K562 (cell line): ENCODE data around the gene GHRL. TPM values are rescaled to one million over a fixed set of nuclear protein-coding genes. Genes with fewer than 3 reads are reported as not detected.

ENCODE experiments used
- ASH1L ChIP-seq: fragments of 450-650 bp; IDR thresholded peaks from 2 replicates; pipeline ENCODE4 v1.6.1; 2018; ENCODE audit warnings: borderline replicate concordance, mild to moderate bottlenecking, low read depth; ENCODE audit not compliant: partially characterized antibody
- BRF1 ChIP-seq: IDR thresholded peaks from 3 replicates; pipeline ENCODE4 v1.6.1; 2011; ENCODE audit warnings: borderline replicate concordance, mild to moderate bottlenecking; ENCODE audit not compliant: insufficient read length; ENCODE audit errors: extremely low read depth
- CBX1 ChIP-seq: sonication (generic); IDR thresholded peaks from 2 replicates; pipeline ENCODE4 v1.6.1; 2016; ENCODE audit warnings: antibody characterized with exemption, low read depth, mild to moderate bottlenecking
- CGGBP1 ChIP-seq: fragments of 250-450 bp; sonication (Bioruptor Pico); IDR thresholded peaks from 2 replicates; pipeline ENCODE4 v1.9.0; 2021; ENCODE audit warnings: mild to moderate bottlenecking
- CREB1 ChIP-seq, 2 experiments: sonication (generic) in 1 of 2; formaldehyde crosslinking in 1 of 2; IDR thresholded peaks; 2 replicates each; pipeline versions ENCODE4 v1.6.1 to v1.8.0; 2012 to 2022; ENCODE audit warnings: inconsistent platforms in 1 of 2, mild to moderate bottlenecking in 1 of 2, missing genetic modification reagents in 1 of 2, moderate library complexity in 1 of 2
- E2F5 ChIP-seq: sonication (generic); formaldehyde crosslinking; IDR thresholded peaks from 2 replicates; pipeline ENCODE4 v1.8.0; 2022; ENCODE audit warnings: mild to moderate bottlenecking, missing genetic modification reagents
- ELF2 ChIP-seq: fragments of 250-450 bp; sonication (Bioruptor Pico); IDR thresholded peaks from 2 replicates; pipeline ENCODE4 v1.5.0; 2021; ENCODE audit warnings: mild to moderate bottlenecking
- FOXA1 ChIP-seq: fragments of 450-650 bp; IDR thresholded peaks from 2 replicates; pipeline ENCODE4 v1.6.1; 2016; ENCODE audit warnings: mild to moderate bottlenecking, borderline replicate concordance
- FOXM1 ChIP-seq, 2 experiments: fragments of 450-650 bp in 1 of 2; sonication (generic) in 1 of 2; formaldehyde crosslinking in 1 of 2; IDR thresholded peaks; 2 replicates each; pipeline versions ENCODE4 v1.6.1 to v1.9.0; 2017 to 2022; ENCODE audit warnings: low read depth in 2 of 2, mild to moderate bottlenecking in 2 of 2, missing genetic modification reagents in 1 of 2, moderate library complexity in 1 of 2
- FOXO4 ChIP-seq: fragments of 450-650 bp; formaldehyde crosslinking; IDR thresholded peaks from 2 replicates; pipeline ENCODE4 v1.4.0; 2020; ENCODE audit warnings: mild to moderate bottlenecking, moderate library complexity
- GABPB2 ChIP-seq: fragments of 250-450 bp; sonication (Bioruptor Pico); conservative IDR thresholded peaks from 2 replicates; pipeline ENCODE4 v1.5.1; 2021; ENCODE audit warnings: mild to moderate bottlenecking
- JUNB ChIP-seq: fragments of 450-650 bp; formaldehyde crosslinking; conservative IDR thresholded peaks from 2 replicates; pipeline ENCODE4 v1.4.0; 2020; ENCODE audit warnings: mild to moderate bottlenecking
- KAT8 ChIP-seq: fragments of 450-650 bp; IDR thresholded peaks from 2 replicates; pipeline ENCODE4 v1.6.1; 2016; ENCODE audit warnings: low read depth, mild to moderate bottlenecking
- MYNN ChIP-seq, 2 experiments: sonication (generic); formaldehyde crosslinking in 1 of 2; IDR thresholded peaks; 2 replicates each; pipeline versions ENCODE4 v1.5.0 to v1.6.1; 2016 to 2020; ENCODE audit warnings: antibody characterized with exemption in 1 of 2, missing genetic modification reagents in 1 of 2
- NFIC ChIP-seq: fragments of 450-650 bp; IDR thresholded peaks from 2 replicates; pipeline ENCODE4 v1.6.1; 2017; ENCODE audit warnings: mild to moderate bottlenecking, inconsistent platforms
- PTBP1 ChIP-seq: fragments of 200-400 bp; formaldehyde crosslinking; IDR thresholded peaks from 2 replicates; pipeline ENCODE4 v1.6.1; 2017; ENCODE audit warnings: low read depth, low read length
- SNAPC5 ChIP-seq: fragments of 250-450 bp; sonication (Bioruptor Pico); IDR thresholded peaks from 2 replicates; pipeline ENCODE4 v1.8.0; 2021; ENCODE audit warnings: moderate library complexity, mild to moderate bottlenecking, inconsistent platforms
- STAG1 ChIP-seq: sonication (generic); formaldehyde crosslinking; IDR thresholded peaks from 2 replicates; pipeline ENCODE4 v1.5.0; 2020; ENCODE audit warnings: missing genetic modification reagents, borderline replicate concordance
- TBL1XR1 ChIP-seq, 2 experiments: IDR thresholded peaks; 2 replicates each; pipeline ENCODE4 v1.6.1; 2012; ENCODE audit warnings: improper control_type of control experiment in 2 of 2, low read length in 2 of 2, mild to moderate bottlenecking in 1 of 2
- ZC3H11A ChIP-seq: IDR thresholded peaks from 2 replicates; pipeline ENCODE4 v1.6.1; 2012; ENCODE audit warnings: low read depth, low read length, improper control_type of control experiment
- ZKSCAN3 ChIP-seq: fragments of 250-450 bp; sonication (Bioruptor Pico); IDR thresholded peaks from 2 replicates; pipeline ENCODE4 v1.4.0; 2020
- ZNF121 ChIP-seq: sonication (generic); formaldehyde crosslinking; conservative IDR thresholded peaks from 2 replicates; pipeline ENCODE4 v1.8.0; 2022; ENCODE audit warnings: missing genetic modification reagents
- ZNF282 ChIP-seq: sonication (generic); formaldehyde crosslinking; IDR thresholded peaks from 2 replicates; pipeline ENCODE4 v1.8.1; 2023; ENCODE audit warnings: missing genetic modification reagents
- ZNF316 ChIP-seq: fragments of 450-650 bp; IDR thresholded peaks from 2 replicates; pipeline ENCODE4 v1.6.1; 2016
- ZNF449 ChIP-seq: fragments of 250-450 bp; sonication (Bioruptor Pico); IDR thresholded peaks from 2 replicates; pipeline ENCODE4 v1.8.0; 2022; ENCODE audit warnings: moderate library complexity, mild to moderate bottlenecking, inconsistent platforms
- polyA plus RNA-seq, 8 experiments: library from polyadenylated mRNA; depleted of rRNA in 4 of 8; stranded (reverse) in 5 of 8; unstranded in 3 of 8; fragments of >200 nt; fragmentation: Nextera tagmentation in 2 of 8; fragmentation: Illumina TruSeq in 1 of 8; extraction: Ambion mirVana in 2 of 8; extraction: Trizol in 1 of 8; gene quantifications; 2 replicates each; pipeline versions ENCODE4 v1.2.1 to v1.2.3, GENCODE V29; 2011 to 2014; ENCODE audit warnings: inconsistent platforms in 1 of 8, missing spikeins in 1 of 8
- total RNA-seq, 7 experiments: library from RNA; depleted of rRNA in 6 of 7; stranded (reverse); fragments of >200 nt in 6 of 7; fragmentation: Illumina TruSeq in 2 of 7; extraction: Trizol in 2 of 7; gene quantifications; 2 replicates each; pipeline versions ENCODE4 v1.2.1 to v1.2.3, GENCODE V29; 2011 to 2021; ENCODE audit warnings: low replicate concordance in 1 of 7

GHRL gene
- total and polyA plus RNA-seq, 9 of the 15 experiments (the other 6 are each of a cell fraction or from before 2014, with no cell fraction given): 0.08 to 0.29 (median 0.15) TPM; not detected in 5

GRCh38 chr3:10248184-10248983 lies 44.4 kb downstream of the GHRL start, which contains the start of gene TATDN2 (continued):
- TF ChIP-seq STAG1 (CRISPR knock-in tag) (0 out of 2 replicates have a peak, but pooled peaks have one; percentile 15), ZNF282 (no peak), ZNF121 (no peak), PTBP1 (peak; percentile 70; the same call in 1 of the 2 replicates), CGGBP1 (CRISPR knock-in tag) (no peak), ZC3H11A (no peak), GABPB2 (CRISPR knock-in tag) (no peak), FOXO4 (no peak), MYNN (IDR thresholded peaks at IDR 0.05) (no peak), MYNN (CRISPR knock-in tag; IDR thresholded peaks at IDR 0.05) (no peak), SNAPC5 (CRISPR knock-in tag) (no peak), TBL1XR1 (IDR thresholded peaks at IDR 0.05; ENCODE audit: low read length in 2 of 2) (no peak), ZNF316 (no peak), BRF1 (no peak), CREB1 (IDR thresholded peaks at IDR 0.05) (peak; percentile 68), CREB1 (CRISPR knock-in tag; IDR thresholded peaks at IDR 0.05) (peak; percentile 69; the same call in 1 of the 2 replicates), ZNF449 (no peak), E2F5 (CRISPR knock-in tag) (no peak), JUNB (CRISPR knock-in tag) (no peak), ASH1L (peak; percentile 35), CBX1 (peak; percentile 94), FOXA1 (no peak), ELF2 (no peak), KAT8 (no peak), ZKSCAN3 (CRISPR knock-in tag) (no peak), FOXM1 (IDR thresholded peaks at IDR 0.05; ENCODE audit: low read depth) (no peak), FOXM1 (CRISPR knock-in tag; IDR thresholded peaks at IDR 0.05; ENCODE audit: low read depth) (no peak), NFIC (peak; percentile 27)
